SK-N-SH treated with all-trans-retinoic acid at 6 μM for 48 hours (cell line): Measurements from ENCODE around the gene DLG2.

Source experiments
- ATAC-seq: fragments of 200-7000 bp; cut with Tn5 transposase; 3 replicates; pipeline ENCODE4 v1.9.1; 2020; ENCODE audit warnings: mild to moderate bottlenecking, moderate library complexity
- ARNTL ChIP-seq: fragments of 450-650 bp; formaldehyde crosslinking; IDR thresholded peaks from 2 replicates; pipeline ENCODE4 v1.5.0; 2020; ENCODE audit warnings: low read depth, mild to moderate bottlenecking, moderate library complexity, borderline replicate concordance
- BACH2 ChIP-seq: fragments of 250-450 bp; sonication (Bioruptor Pico); IDR thresholded peaks from 2 replicates; pipeline ENCODE4 v1.9.0; 2021; ENCODE audit warnings: mild to moderate bottlenecking, borderline replicate concordance
- CREB5 ChIP-seq: fragments of 250-450 bp; sonication (Bioruptor Pico); IDR thresholded peaks from 2 replicates; pipeline ENCODE4 v1.5.1; 2020; ENCODE audit warnings: low read depth, mild to moderate bottlenecking, moderate library complexity
- CSDC2 ChIP-seq: fragments of 250-450 bp; sonication (Bioruptor Pico); IDR thresholded peaks from 2 replicates; pipeline ENCODE4 v1.5.0; 2020; ENCODE audit warnings: mild to moderate bottlenecking, moderate library complexity
- CSRNP3 ChIP-seq: fragments of 250-450 bp; sonication (Bioruptor Pico); IDR thresholded peaks from 2 replicates; pipeline ENCODE4 v1.5.1; 2021; ENCODE audit warnings: mild to moderate bottlenecking, moderate library complexity
- ESRRG ChIP-seq: fragments of 250-450 bp; sonication (Bioruptor Pico); IDR thresholded peaks from 2 replicates; pipeline ENCODE4 v1.6.1; 2021; ENCODE audit warnings: mild to moderate bottlenecking
- GLIS3 ChIP-seq: fragments of 250-450 bp; sonication (Bioruptor Pico); IDR thresholded peaks from 2 replicates; pipeline ENCODE4 v1.5.0; 2020; ENCODE audit warnings: mild to moderate bottlenecking, moderate library complexity
- ISL1 ChIP-seq: fragments of 250-450 bp; sonication (Bioruptor Pico); IDR thresholded peaks from 2 replicates; pipeline ENCODE4 v2.1.2; 2022; ENCODE audit warnings: mild to moderate bottlenecking, moderate library complexity
- OSR1 ChIP-seq: fragments of 250-450 bp; sonication (Bioruptor Pico); IDR thresholded peaks from 2 replicates; pipeline ENCODE4 v1.8.0; 2022; ENCODE audit warnings: moderate library complexity, mild to moderate bottlenecking, inconsistent platforms
- PATZ1 ChIP-seq: fragments of 250-450 bp; sonication (Bioruptor Pico); IDR thresholded peaks from 2 replicates; pipeline ENCODE4 v1.8.0; 2020; ENCODE audit warnings: mild to moderate bottlenecking, moderate library complexity, borderline replicate concordance
- PPARA ChIP-seq: fragments of 250-450 bp; sonication (Bioruptor Pico); IDR thresholded peaks from 2 replicates; pipeline ENCODE4 v1.5.0; 2020; ENCODE audit warnings: mild to moderate bottlenecking, borderline replicate concordance
- SNAI2 ChIP-seq: fragments of 250-450 bp; sonication (Bioruptor Pico); IDR thresholded peaks from 2 replicates; pipeline ENCODE4 v1.5.0; 2020; ENCODE audit warnings: mild to moderate bottlenecking, moderate library complexity
- TSHZ2 ChIP-seq: fragments of 250-450 bp; sonication (Bioruptor Pico); IDR thresholded peaks from 2 replicates; pipeline ENCODE4 v1.5.0; 2020; ENCODE audit warnings: mild to moderate bottlenecking, moderate library complexity
- ZC3H10 ChIP-seq: fragments of 250-450 bp; sonication (Bioruptor Pico); IDR thresholded peaks from 2 replicates; pipeline ENCODE4 v1.5.1; 2021; ENCODE audit warnings: mild to moderate bottlenecking, moderate library complexity
- ZFP3 ChIP-seq: fragments of 250-450 bp; sonication (Bioruptor Pico); IDR thresholded peaks from 2 replicates; pipeline ENCODE4 v1.5.0; 2020; ENCODE audit warnings: mild to moderate bottlenecking, moderate library complexity
- ZNF70 ChIP-seq: fragments of 450-650 bp; formaldehyde crosslinking; IDR thresholded peaks from 2 replicates; pipeline ENCODE4 v1.5.0; 2020; ENCODE audit warnings: mild to moderate bottlenecking, moderate library complexity
- ZNF8 ChIP-seq: fragments of 450-650 bp; formaldehyde crosslinking; IDR thresholded peaks from 2 replicates; pipeline ENCODE4 v1.5.0; 2020; ENCODE audit warnings: mild to moderate bottlenecking, moderate library complexity

Gene DLG2

GRCh38 chr11:83656796-83657330 is 1970.3 kb downstream of the DLG2 start:
- ATAC-seq = no peak
- TF ChIP-seq SNAI2 (no peak), PATZ1 (CRISPR knock-in tag) (no peak), PPARA (CRISPR knock-in tag) (no peak), BACH2 (CRISPR knock-in tag) (no peak), ARNTL (CRISPR knock-in tag) (no peak), ESRRG (CRISPR knock-in tag) (no peak), ZNF8 (no peak), CSRNP3 (CRISPR knock-in tag) (no peak), ISL1 (CRISPR knock-in tag) (no peak), GLIS3 (CRISPR knock-in tag) (no peak), ZC3H10 (no peak), CSDC2 (no peak), CREB5 (CRISPR knock-in tag) (no peak), ZFP3 (no peak), TSHZ2 (no peak), ZNF70 (CRISPR knock-in tag) (no peak)

DNA sequence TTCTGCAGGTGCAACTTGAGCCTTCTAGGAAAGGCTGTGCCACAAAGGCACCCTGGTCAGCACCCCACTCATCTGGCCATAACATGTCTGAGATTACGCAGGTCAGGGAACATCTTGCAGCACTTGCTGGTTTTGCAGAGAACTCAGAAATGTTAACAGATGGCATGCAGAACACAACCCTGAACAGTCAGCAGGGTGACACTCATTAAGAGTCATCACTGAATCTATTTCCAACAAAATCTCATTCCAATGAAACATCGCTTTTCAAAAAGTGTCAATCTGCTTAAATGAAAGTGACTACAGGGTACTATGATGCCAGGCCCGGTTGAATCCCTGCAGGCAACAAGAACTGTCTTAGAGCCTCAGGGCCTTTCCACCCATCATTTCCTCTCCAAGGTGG is 1971.2 kb downstream of the DLG2 start:
- no peak for ATAC-seq
- TF ChIP-seq TSHZ2 (no peak), OSR1 (no peak)

GRCh38 chr11:83649528-83649855 is 1977.7 kb downstream of the DLG2 start:
- no peak for ATAC-seq
- TF ChIP-seq ZFP3 = no peak
- no peak for TF ChIP-seq PPARA (CRISPR knock-in tag)
- no peak for TF ChIP-seq ISL1 (CRISPR knock-in tag)
- TF ChIP-seq, all 23 proteins: peak for 0

DNA sequence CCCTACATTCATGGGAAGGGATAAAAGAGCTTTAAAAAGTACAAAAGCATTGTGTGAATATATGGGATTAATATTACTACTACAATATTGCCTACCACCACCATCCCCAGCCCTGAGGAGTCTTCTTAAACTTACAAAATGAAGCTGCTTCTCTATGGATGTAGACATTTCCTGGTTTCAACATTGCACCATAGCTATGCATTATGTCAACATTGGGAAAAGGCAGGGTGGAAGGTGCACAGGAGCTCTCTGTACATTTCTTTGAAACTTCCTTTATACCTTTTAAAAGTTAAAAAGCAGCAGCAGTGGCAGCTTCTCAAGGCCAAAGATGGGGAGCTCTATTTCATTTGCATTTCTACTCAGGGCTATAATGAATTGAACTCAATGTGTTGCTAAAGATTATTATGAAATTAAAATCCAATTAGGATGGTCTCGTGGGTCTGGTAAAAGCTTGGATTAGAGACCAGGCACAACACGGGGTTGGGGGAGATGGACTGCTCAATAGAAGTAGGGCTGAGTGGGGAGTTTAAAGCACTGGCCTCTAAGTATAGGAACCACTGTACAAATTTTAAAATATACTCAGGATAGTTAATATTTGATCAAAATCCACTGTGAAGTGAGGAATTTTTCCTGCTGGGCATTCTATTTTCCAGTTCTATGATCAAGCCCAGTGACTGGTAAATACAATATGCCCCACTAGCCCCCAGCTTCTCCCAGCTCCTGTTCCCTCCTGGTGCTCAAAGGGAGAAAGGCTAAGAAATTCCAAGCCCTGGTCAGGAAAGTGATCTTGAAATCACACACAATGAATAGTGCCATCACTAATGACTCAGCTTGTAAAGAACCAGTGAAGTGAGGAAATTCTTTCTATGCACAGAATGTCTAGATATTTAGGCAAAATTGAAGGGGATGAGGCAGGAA is 1978.3 kb downstream of the DLG2 start:
- no peak for TF ChIP-seq PPARA (CRISPR knock-in tag)
- ATAC-seq = no peak
